Subcutaneous adipose tissue (tissue), 4 donors: Measurements from ENCODE around the gene QSOX1. TPM values are rescaled to one million over a fixed set of nuclear protein-coding genes. Genes with fewer than 3 reads are reported as not detected.

Experiments used
- CTCF ChIP-seq: fragments of 450-650 bp; IDR thresholded peaks from one replicate; pipeline ENCODE4 v1.5.1; 2016; ENCODE audit warnings: low read depth, mild to moderate bottlenecking, control low read depth, antibody characterized with exemption, moderate library complexity
- total RNA-seq, 4 donors: library from RNA; depleted of rRNA; stranded (reverse); fragments of >200 nt; gene quantifications; one replicate each; pipeline ENCODE4 v1.1.0, GENCODE V29; 2016

QSOX1 gene
- total RNA-seq, 4 donors from 2014 or later: 16.8 to 71.4 (median 49.7) TPM

GRCh38 chr1:180196436-180197003 lies 41.9 kb downstream of the QSOX1 start:
- no peak for TF ChIP-seq CTCF

- TF ChIP-seq CTCF: no peak
These were observed 42.6 kb downstream of the QSOX1 start for GRCh38 chr1:180197231-180197630.

- TF ChIP-seq CTCF: no peak
These were observed 43.5 kb downstream of the QSOX1 start for GRCh38 chr1:180198196-180198595.

- TF ChIP-seq CTCF: no peak
These were observed 43.9 kb downstream of the QSOX1 start for GRCh38 chr1:180198611-180199010.

GRCh38 chr1:180199018-180199417 lies 44.3 kb downstream of the QSOX1 start:
- TF ChIP-seq CTCF: no peak

GRCh38 chr1:180201451-180202200 lies 47.0 kb downstream of the QSOX1 start:
- TF ChIP-seq CTCF: no peak

- TF ChIP-seq CTCF: no peak
These were observed 49.6 kb downstream of the QSOX1 start for GRCh38 chr1:180204231-180204630.
